ENCODE data around the gene FOXP1.
"Not testable (repeated sequence)": the region's sequence is repeated elsewhere in the genome, so short reads cannot be mapped to it uniquely, and the experiment has no call there.

FOXP1 gene

GRCh38 chr3:71542521-71543370, 40.8 kb downstream of the FOXP1 start:
- no peak for DNase-seq (ENCODE audit: low read depth, low spot score)
- H3K4me3 ChIP-seq (ENCODE audit: low read length) = no peak overlapping the region

DNA sequence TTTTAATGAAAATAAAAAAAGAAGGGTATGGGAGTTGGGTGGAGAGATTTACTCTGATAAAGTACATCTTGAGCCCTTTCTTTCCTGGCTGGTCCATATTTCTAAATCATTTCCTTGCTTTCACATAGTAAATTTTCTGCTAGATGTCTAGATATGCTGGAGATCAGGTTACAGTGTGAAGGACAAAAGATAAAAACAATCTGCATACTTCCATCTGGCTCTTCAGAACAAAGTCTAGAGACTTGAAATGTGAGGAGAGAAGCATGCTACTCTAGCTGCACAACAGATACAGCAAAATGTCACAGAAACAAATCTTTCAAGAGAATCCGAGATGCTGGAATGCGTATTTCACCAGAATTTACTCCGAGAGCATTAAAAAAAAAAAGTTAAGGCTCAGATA, 42.2 kb downstream of the FOXP1 start:
- no peak overlapping the region for H3K4me3 ChIP-seq (ENCODE audit: low read length)
- no peak for DNase-seq (ENCODE audit: low read depth, low spot score)

DNA sequence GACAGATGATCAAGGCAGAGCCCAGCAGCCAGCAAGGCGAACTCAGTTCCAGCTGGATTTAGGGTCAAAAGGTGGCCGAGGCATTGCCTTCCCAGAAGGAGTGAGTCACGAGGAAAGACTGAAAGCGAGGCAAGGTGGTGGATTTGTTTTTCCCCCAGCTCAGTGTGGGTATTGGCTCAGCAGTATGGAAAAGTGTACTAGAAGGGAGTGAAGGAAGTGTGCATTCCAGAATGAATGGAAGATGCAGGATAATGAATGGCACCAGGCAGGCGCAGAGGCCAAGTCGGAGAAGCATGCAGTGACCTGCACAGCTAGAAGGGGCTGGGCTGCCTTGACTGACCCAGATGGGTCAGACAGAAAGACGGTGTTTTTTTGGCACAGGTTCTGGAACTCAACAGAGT, 46.3 kb downstream of the FOXP1 start:
- H3K4me3 ChIP-seq (ENCODE audit: low read length) = no peak overlapping the region
- no peak for DNase-seq (ENCODE audit: low read depth, low spot score)

DNA sequence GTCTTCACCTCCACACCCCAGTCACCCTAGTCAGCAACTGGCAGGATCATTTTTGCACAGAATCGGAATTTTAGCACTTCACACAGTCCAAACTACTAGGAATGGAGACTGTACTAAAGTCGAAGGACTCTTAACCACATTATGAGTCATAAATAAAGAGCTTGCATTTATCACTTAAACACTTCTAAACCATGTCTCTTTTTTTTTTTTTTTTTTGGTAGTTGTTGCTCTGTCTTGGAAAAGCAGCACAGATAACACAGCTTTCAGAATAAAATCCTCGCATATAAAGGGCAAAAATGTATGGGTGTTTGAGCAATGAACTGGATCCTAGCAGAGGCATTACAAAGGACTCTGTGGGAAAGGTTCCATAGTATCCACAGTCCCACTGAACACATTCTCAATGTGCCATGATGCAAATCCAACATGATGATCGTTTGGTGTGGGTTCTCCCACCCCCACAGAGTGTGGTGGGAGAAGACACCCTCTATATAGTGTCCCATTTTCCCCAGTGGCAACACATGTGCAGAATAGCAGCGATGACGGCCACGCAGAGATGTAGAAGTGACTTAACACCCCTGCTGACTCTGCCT, 47.1 kb downstream of the FOXP1 start:
- H3K4me3 ChIP-seq (ENCODE audit: low read length) = no peak overlapping the region
- DNase-seq (ENCODE audit: low read depth, low spot score) = no peak

DNA sequence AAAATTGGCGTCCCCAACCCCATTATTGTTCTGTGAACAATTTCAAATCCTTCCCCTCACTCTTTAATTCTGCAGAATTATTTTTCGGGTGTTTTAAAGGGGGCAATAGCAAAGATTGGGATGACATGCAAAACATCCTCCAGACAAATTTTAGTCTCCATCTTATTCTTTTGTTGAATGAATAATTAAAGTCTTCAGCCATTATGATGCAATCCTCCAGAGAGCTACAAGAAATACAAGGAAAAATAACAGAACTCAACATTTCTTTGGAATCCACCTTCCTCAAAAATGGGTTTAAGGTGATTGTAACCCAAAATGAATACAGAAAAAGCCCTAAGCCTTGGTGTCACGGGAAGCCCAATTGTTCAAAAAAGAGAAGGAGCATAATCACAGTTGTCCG, 49.9 kb downstream of the FOXP1 start:
- H3K4me3 ChIP-seq (ENCODE audit: low read length) = no peak overlapping the region
- DNase-seq (ENCODE audit: low read depth, low spot score) = no peak

DNA sequence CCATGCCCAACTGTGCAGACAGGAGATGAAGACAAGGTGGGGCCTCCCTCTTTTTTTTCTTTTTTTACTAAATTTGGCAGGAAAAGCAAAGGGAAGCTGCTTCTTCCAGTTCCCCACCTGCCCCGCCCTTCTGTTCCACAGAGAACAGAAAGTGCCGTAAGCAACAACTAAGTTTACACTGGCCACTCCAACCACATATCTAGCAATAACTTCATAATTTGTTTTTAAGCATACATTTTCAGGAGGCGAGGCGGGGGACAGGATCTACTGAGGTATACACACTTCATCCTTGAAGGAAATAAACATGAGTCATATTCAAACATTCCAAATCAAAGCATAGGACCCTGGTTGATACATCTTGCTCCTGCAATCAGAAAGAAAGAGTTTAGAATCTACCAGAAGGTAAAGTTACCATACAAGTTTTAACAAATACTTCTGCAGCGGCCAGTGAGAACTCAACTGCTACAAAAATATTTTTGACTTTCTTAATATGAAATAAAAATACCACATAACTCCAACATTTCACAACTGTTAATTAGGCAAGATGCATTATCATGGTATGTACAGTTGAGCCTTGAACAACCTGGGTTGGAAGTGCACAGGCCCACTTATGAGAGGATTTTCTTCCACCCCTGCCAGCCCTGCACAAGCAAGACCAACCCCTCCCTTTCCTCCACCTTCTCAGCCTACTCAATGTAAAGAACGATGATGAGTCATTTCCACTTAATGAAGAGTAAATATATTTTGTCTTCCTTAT, 50.7 kb downstream of the FOXP1 start:
- DNase-seq (ENCODE audit: low read depth, low spot score) = no peak
- no peak overlapping the region for H3K4me3 ChIP-seq (ENCODE audit: low read length)

DNA sequence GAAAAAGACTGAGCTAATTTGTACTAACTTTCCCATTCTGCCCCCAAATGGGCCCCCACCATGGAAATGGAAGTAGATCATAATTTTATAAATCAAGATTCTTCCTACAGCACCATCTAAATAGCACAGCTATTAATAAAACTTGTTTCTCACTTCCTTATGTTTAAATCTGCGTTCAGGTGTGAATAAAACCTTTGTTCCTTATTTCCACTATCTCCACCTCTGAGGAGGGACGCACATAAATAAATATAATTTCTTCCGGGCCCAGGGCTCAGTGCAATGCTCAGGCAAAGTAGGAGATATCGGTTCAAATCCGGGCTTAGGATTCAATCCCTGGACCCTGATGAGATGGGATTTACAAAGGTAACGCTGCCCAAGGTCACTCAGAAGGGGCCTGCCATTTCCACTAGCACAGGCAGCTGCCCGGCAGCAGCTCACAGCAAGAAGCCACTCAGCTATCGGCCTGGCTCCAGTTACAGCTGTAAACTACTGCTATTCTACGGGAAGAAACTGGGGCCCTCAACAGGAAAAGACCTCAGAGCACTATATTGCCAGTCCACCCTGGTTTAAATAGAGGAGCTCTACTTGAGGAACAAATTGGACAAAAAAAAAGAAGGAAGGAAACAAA, 52.5 kb downstream of the FOXP1 start:
- DNase-seq (ENCODE audit: low read depth, low spot score) = no peak
- no peak overlapping the region for H3K4me3 ChIP-seq (ENCODE audit: low read length)

DNA sequence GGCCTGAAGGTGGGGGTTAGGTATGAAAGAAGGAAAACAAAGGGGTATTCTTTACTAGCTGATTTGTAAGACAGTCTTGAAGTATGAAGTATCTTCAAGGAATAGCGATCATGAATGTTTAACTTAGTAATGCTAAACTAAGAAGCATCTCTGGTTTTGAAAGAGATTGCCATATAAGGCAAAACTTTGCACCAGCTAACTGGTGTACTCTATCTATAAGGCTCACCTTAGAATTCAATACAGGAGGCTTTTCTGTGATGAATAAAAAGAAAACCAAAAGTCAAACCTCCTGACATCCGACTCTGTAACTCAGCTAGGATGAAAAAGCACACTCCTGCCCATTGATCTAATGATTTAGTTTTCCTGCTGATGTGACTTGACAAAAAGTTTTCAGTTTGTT, 54.7 kb downstream of the FOXP1 start:
- H3K4me3 ChIP-seq (ENCODE audit: low read length) = no peak overlapping the region
- no peak for DNase-seq (ENCODE audit: low read depth, low spot score)

DNA sequence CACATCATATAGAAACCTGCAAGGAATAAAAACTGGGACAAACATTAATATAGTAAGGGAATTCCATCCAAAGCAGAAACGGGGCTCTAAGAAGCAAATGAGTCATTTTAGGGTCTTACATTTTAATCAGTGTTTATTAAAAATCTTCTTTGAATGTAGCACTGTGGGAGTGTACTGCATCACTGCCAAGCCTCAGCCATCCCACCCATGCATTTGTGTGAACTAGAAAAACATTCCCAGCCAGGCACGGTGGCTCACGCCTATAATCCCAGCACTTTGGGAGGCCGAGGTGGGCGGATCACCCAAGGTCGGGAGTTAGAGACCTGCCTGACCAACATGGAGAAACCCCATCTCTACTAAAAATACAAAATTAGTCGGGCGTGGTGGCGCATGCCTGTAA, 57.1 kb downstream of the FOXP1 start:
- not testable (repeated sequence) for H3K4me3 ChIP-seq (ENCODE audit: low read length); DNase-seq (ENCODE audit: low read depth, low spot score)

DNA sequence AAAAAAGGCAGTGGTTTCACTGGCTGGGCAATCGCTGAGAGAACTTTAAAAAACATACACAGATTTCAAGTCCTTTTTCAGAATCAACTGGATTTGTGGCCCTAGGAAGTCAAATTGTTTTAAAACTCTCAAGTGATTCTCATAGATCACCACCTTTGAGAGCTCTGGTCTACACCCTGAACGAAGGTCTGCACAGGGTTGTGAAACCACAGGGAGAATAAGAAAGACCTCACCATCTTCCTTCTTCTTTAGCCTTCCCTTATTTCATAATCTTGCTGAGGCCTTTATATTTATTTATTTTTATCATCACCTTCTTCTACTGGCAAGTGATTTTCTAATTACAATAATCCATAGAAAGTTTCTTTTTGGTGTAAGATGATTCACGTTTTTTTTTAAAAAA, 58.1 kb downstream of the FOXP1 start:
- H3K4me3 ChIP-seq (ENCODE audit: low read length) = no peak overlapping the region
- no peak for DNase-seq (ENCODE audit: low read depth, low spot score)

DNA sequence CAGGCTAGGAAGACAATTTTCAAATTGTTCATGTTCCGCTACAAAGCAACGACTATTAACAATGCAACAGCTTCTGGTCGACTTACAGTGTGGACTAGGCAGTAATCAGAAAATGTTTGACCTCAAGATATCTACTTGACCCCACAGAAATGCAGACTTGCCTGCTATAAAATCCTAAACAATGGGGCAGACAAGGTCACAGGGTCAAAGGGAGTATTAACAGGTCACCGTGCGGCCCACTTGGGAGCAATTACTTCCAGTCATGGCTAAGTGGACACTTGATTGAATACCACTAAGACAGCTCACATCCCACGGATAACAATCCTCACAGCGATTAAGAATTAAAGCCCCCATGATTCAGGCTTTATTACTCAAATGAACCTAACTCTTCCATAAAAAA, 58.9 kb downstream of the FOXP1 start:
- no peak for DNase-seq (ENCODE audit: low read depth, low spot score)
- H3K4me3 ChIP-seq (ENCODE audit: low read length) = no peak overlapping the region

GRCh38 chr3:71523628-71524027, 59.9 kb downstream of the FOXP1 start:
- no peak overlapping the region for H3K4me3 ChIP-seq (ENCODE audit: low read length)
- DNase-seq (ENCODE audit: low read depth, low spot score) = no peak

DNA sequence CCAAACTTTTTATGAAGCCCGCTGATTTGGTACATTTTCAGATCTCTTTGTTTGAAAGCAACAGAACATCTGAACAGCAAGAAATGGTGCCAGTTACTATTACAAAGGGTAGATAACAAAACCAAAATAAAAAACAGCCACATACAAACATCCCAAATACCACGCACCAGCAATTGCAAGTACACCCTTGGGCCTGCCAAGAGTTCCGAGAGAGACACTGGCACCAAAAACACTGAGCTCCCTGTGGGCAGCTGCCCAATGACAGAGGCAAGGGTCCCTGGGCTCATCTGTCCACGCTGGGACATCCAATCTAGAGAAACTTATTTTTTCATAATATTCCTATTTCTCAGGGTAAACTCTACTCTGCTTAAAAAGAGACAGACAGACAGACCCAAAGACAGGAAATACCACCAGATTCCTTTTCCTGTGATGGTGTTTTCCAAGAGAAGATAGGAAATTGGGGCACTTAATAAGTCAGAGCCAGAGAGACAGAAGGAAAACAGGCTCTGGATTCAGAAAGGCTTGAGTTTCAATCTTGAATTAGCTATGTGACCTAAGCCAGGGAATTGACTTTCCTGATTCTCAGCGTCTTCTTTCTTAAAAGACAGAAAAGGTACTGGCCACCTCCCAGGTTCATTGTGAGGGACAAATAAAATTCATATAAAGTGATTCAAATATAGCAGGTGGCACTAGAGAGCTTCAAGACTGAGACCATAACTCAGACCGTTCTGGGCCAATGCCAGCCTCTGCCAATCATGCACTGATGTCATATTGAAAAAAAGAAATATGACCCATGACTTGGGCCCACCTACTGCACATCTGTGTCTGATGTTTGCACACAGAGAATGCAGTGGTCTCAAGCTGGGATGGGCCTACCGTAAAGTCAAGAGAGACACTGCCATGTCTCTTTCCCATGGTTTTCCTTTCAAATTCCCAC, 61.3 kb downstream of the FOXP1 start:
- no peak overlapping the region for H3K4me3 ChIP-seq (ENCODE audit: low read length)
- no peak for DNase-seq (ENCODE audit: low read depth, low spot score)

GRCh38 chr3:71521021-71521352, 62.5 kb downstream of the FOXP1 start:
- DNase-seq (ENCODE audit: low read depth, low spot score) = no peak
- no peak overlapping the region for H3K4me3 ChIP-seq (ENCODE audit: low read length)

- no peak for DNase-seq (ENCODE audit: low read depth, low spot score)
- no peak overlapping the region for H3K4me3 ChIP-seq (ENCODE audit: low read length)
These were observed 63.1 kb downstream of the FOXP1 start for GRCh38 chr3:71520161-71521020.

GRCh38 chr3:71518089-71518488, 65.4 kb downstream of the FOXP1 start:
- no peak overlapping the region for H3K4me3 ChIP-seq (ENCODE audit: low read length)
- no peak for DNase-seq (ENCODE audit: low read depth, low spot score)

DNA sequence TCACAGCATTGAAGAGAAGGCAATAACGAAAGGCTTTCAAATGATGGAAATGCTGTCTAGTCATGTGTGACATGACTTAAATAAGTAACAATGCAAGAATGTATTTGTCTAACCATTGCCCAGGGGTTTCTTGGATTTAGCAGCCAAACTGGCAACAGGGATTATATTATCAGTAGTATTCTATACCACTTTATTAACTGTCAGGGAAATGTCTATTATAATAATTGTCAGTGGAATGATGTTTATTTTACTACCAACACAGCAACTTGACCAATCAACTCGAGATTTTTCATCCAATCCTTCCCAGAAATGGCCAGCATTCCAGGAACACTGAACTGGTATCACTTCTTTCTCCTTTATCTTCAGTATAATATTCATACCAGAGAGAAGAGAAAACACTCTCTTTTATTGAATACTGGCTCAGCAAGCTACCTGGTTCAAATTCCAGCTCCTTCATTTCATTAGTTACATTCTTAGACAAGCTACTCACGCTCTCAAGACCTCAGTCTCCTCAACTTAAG, 66.2 kb downstream of the FOXP1 start:
- no peak overlapping the region for H3K4me3 ChIP-seq (ENCODE audit: low read length)
- DNase-seq (ENCODE audit: low read depth, low spot score) = no peak

All from Jurkat, Clone E6-1 (cell line).